K562 treated with DMSO at 1 percent for 4 hours (cell line): Measurements from ENCODE around the gene PDE1C. TPM values are rescaled to one million over a fixed set of nuclear protein-coding genes. Genes with fewer than 3 reads are reported as not detected.

Source experiments
- total RNA-seq: library from RNA; unstranded; fragments of 300-600 nt; gene quantifications from 2 replicates; pipeline ENCODE4 v1.2.3, GENCODE V29; 2022; ENCODE audit not compliant: insufficient read depth

The PDE1C gene
- not detected in 2 replicates for total RNA-seq

GRCh38 chr7:32070406-32071360 lies at the start of gene PDE1C:
Gene PDE1C (minus strand): TSS chr7:32070407.

